ENCODE measurements around the gene CD300LD. TPM values are rescaled to one million over a fixed set of nuclear protein-coding genes. Genes with fewer than 3 reads are reported as not detected.

Gene CD300LD
- total and polyA plus RNA-seq, 2 of the 8 experiments (the other 6 are each of a cell fraction or from before 2014, with no cell fraction given) = not detected

DNA sequence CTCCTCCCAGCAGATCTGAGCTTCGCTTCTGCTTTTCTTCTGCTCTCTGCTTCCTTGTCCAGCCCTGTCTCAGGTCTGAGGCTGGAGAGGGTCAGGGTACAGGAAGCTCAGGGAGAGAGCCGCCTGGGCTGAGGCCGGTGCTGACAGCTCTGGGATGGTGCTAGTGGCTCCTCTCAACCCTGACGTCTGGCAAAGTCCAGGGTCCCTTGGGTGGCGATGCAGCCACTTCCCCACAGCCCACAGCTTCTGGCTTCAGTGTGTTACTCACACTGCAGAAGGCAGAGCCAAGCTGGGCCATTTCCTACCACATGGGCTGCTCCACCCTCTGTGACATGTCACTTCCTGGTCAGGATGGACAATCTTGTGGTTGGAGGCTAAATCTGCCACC is 46.2 kb downstream of the CD300LD start, which contains the start of gene CD300C:
Gene CD300C (minus strand): TSS at position 273 of the 388 bp plus-strand sequence. CDS start 333 bp downstream, outside the sequence.
- Histone ChIP-seq H3K9me3 (ENCODE audit: insufficient read depth in 2 of 2, low read depth in 1 of 2, low read length in 1 of 2) (no peaks in the 10 kb centered on the region), H4K8ac (ENCODE audit: extremely low read depth, insufficient read depth, low read length) (no peak within 1 kb of the TSS; the same call in none of the 2 replicates), H2BK120ac (replicated peaks; ENCODE audit: low read depth, low read length) (no peak within 1 kb of the TSS), H3K36me3 (ENCODE audit: control insufficient read depth in 2 of 4, insufficient read depth in 4 of 4, low read length in 3 of 4) (no peaks in the 10 kb centered on the region), H2BK5ac (ENCODE audit: low read depth, low read length) (peak within 1 kb of the TSS; percentile 82; the same call in 1 of the 2 replicates), H3K4me2 (ENCODE audit: insufficient read depth in 1 of 2, low read depth in 2 of 2, low read length in 2 of 2) (no peak within 1 kb of the TSS), H3K4me3 (ENCODE audit: extremely low read depth in 1 of 4, insufficient read depth in 2 of 4, low read depth in 3 of 4, low read length in 4 of 4) (no peak within 1 kb of the TSS), H3K4me1 (replicated peaks in 1 of 4; ENCODE audit: control insufficient read depth in 3 of 4, insufficient read depth in 4 of 4, low read length in 3 of 4) (no peaks in the 10 kb centered on the region), H2AFZ (ENCODE audit: low read length) (no peak within 1 kb of the TSS), H3K27me3 (replicated peaks in 1 of 4; ENCODE audit: control insufficient read depth in 3 of 4, extremely low read depth in 1 of 4, insufficient read depth in 3 of 4, low read length in 3 of 4) (no peaks in the 10 kb centered on the region; a peak in 1 of 7 replicates), H3K79me1 (ENCODE audit: low read depth, low read length) (no peaks in the 10 kb centered on the region; the same call in 1 of the 2 replicates), H3K27ac (ENCODE audit: low read depth, low read length) (no peak within 1 kb of the TSS), H3K14ac (ENCODE audit: insufficient read length) (no peak within 1 kb of the TSS), H2BK12ac (ENCODE audit: low read depth, low read length) (peak within 1 kb of the TSS; percentile 30; the same call in 1 of the 2 replicates), H4K91ac (replicated peaks; ENCODE audit: insufficient read length, low read length) (peak within 1 kb of the TSS; percentile 89), H2BK20ac (ENCODE audit: low read length) (no peak within 1 kb of the TSS), H2AK5ac (ENCODE audit: low read depth, low read length) (peak within 1 kb of the TSS; percentile 79; the same call in 1 of the 2 replicates), H3K9ac (replicated peaks in 1 of 4; ENCODE audit: extremely low read depth in 1 of 4, low read depth in 3 of 4, low read length in 3 of 4) (no peak within 1 kb of the TSS), H3K4ac (replicated peaks; ENCODE audit: insufficient read length, low read depth, low read length) (no peak within 1 kb of the TSS), H4K5ac (ENCODE audit: insufficient read length, low read depth, low read length) (no peak within 1 kb of the TSS), H3K18ac (ENCODE audit: extremely low read depth, low read length) (no peak within 1 kb of the TSS), H2BK15ac (ENCODE audit: low read length) (peak within 1 kb of the TSS; percentile 97; the same call in 1 of the 2 replicates), H4K20me1 (replicated peaks in 1 of 2; ENCODE audit: control insufficient read depth in 1 of 2, insufficient read depth in 2 of 2, low read length in 2 of 2) (peaks cover 0 to 2% of the 10 kb centered on the region in 2 experiments), H3K23ac (ENCODE audit: insufficient read length) (no peak within 1 kb of the TSS), H3K23me2 (ENCODE audit: low read depth, low read length) (0 out of 2 replicates have a peak, but pooled peaks cover 2% of the 10 kb centered on the region), H3K56ac (replicated peaks; ENCODE audit: insufficient read length, low read depth, low read length) (no peak within 1 kb of the TSS), H3K79me2 (ENCODE audit: control insufficient read depth in 1 of 2, insufficient read depth in 2 of 2, low read length in 2 of 2) (no peaks in the 10 kb centered on the region)
- 69% methylated on average over 5 of the region's 5 CpGs; no CpG with 5 or more reads in 1 of the 2 experiments for WGBS, 2 experiments (ENCODE audit: extremely low coverage in 1 of 2, insufficient coverage in 1 of 2, insufficient read length in 1 of 2, insufficient replicate concordance in 2 of 2, low coverage in 1 of 2, low lambda C conversion rate in 2 of 2, missing lambda C conversion rate in 1 of 2)
- TF ChIP-seq BCL11A (IDR thresholded peaks at IDR 0.05; ENCODE audit: low read depth in 2 of 2, low read length in 2 of 2) (no peak), RXRA (IDR thresholded peaks at IDR 0.05; ENCODE audit: insufficient read depth, low read depth, low read length) (no peak)
- ChIA-PET CTCF (ENCODE audit: partially characterized antibody) (interaction anchor here (0.8 kb wide), 1 partner anchor 57 kb away, joined by 3 read pairs; no protein-coding TSS in a partner anchor), POLR2A (ENCODE audit: partially characterized antibody) (no interaction called here)
- DNase-seq (ENCODE audit: low read depth in 1 of 2, low spot score in 2 of 2) (no peak), FAIRE-seq (no peak)

All from H1 (cell line).